Subcutaneous adipose tissue (tissue), 4 donors: ENCODE results near the gene NPAS3. TPM values are rescaled to one million over a fixed set of nuclear protein-coding genes. Genes with fewer than 3 reads are reported as not detected.

ENCODE experiments used
- total RNA-seq, 4 donors: library from RNA; depleted of rRNA; stranded (reverse); fragments of >200 nt; gene quantifications; one replicate each; pipeline ENCODE4 v1.1.0, GENCODE V29; 2016
- TF ChIP-seq, protein P1 (sequence below): fragments of 450-650 bp; IDR thresholded peaks from one replicate; pipeline ENCODE4 v1.5.1; 2016; ENCODE audit warnings: low read depth, mild to moderate bottlenecking, control low read depth, antibody characterized with exemption, moderate library complexity

Gene NPAS3
- total RNA-seq, 4 donors from 2014 or later = 0.51 to 1.3 (median 1.0) TPM

GRCh38 chr14:33413381-33413780 is 474.7 kb downstream of the NPAS3 start:
- TF ChIP-seq, protein P1, sequence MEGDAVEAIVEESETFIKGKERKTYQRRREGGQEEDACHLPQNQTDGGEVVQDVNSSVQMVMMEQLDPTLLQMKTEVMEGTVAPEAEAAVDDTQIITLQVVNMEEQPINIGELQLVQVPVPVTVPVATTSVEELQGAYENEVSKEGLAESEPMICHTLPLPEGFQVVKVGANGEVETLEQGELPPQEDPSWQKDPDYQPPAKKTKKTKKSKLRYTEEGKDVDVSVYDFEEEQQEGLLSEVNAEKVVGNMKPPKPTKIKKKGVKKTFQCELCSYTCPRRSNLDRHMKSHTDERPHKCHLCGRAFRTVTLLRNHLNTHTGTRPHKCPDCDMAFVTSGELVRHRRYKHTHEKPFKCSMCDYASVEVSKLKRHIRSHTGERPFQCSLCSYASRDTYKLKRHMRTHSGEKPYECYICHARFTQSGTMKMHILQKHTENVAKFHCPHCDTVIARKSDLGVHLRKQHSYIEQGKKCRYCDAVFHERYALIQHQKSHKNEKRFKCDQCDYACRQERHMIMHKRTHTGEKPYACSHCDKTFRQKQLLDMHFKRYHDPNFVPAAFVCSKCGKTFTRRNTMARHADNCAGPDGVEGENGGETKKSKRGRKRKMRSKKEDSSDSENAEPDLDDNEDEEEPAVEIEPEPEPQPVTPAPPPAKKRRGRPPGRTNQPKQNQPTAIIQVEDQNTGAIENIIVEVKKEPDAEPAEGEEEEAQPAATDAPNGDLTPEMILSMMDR = no peak

- TF ChIP-seq, protein P1 = no peak
Observed at GRCh38 chr14:33414041-33414440, 475.4 kb downstream of the NPAS3 start.

DNA sequence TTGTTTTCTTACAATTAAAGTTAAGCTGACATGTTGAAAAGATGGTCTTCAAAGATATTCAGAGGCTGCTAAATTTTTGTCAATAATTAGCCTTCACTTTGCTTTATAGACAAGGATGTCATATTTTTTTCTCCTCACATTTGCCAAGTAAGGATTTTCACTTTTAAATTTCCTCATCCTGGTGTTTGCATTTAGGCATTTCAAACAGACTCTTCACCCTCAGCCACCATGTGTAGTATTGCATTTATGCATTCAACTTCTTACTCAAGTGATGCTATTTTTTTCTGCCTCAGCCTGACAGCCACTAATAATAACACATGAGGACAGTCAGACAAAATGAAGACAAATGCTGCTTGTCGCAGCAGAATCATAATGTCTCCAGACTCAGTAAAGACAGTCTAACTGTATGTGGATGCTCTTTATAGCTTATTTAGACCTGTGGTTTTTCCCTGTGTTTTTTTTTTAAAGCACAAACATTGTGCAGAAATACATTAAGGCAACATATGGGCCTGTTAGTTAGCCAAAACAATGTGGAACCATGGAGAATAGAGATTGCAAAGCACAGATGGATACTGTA is 481.5 kb downstream of the NPAS3 start:
- TF ChIP-seq, protein P1 = no peak

DNA sequence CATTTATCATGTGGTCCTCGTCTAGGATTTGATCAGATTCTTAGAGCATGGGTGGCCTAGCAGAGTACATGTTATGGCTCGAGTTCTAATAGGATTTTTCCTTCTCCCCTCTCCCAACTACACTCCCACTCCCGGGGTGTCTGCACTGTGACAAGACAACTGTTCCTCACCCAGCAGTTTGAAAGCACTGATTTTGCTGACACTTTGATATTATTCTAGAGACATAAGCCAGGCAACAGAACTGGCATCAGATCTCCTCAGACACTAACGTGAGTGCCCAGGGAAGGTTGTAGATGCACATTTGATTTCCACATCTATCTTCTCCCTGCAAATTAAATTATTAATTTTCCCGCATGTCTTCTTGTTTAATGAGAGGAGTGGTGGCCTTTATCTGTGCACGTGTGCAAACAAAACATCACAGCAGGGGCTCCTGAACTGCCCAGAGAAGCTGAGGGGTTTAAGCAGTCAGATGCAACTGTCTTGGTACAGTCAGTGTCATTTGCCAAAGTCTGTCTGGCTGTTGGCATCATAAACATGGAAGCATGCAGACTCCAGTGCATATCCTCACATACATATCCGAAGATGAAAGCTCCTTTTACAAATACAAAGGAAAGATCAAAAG is 491.8 kb downstream of the NPAS3 start:
- TF ChIP-seq, protein P1 = no peak

DNA sequence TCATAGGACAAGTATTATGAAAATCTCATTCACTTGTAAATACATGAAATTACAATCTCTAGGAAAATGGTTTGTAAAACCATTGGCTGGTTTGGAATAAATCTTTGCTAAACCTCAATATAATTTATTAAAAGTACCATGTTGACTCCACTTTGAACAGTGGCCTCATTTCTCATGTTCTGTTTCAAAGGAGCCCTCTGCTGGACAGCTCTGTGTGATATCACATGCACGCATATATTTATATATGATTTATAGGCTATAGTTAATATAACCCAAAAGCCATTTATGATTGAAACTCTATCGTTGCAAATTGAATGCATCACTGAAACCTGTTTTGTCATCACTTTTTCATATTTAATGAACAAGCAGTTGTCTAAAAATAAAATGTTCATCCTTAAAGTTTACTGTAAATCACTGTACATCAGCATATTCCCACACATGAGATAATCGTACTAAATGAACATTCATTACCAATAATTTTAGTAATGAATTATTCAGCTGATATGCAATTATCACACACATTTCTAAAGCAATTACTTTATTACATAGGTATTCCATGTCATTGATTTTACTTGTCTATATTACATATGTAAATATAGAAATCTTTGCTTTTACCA is 493.8 kb downstream of the NPAS3 start:
- TF ChIP-seq, protein P1 = no peak

- TF ChIP-seq, protein P1 = no peak
Observed at GRCh38 chr14:33433396-33433795, 494.7 kb downstream of the NPAS3 start.

DNA sequence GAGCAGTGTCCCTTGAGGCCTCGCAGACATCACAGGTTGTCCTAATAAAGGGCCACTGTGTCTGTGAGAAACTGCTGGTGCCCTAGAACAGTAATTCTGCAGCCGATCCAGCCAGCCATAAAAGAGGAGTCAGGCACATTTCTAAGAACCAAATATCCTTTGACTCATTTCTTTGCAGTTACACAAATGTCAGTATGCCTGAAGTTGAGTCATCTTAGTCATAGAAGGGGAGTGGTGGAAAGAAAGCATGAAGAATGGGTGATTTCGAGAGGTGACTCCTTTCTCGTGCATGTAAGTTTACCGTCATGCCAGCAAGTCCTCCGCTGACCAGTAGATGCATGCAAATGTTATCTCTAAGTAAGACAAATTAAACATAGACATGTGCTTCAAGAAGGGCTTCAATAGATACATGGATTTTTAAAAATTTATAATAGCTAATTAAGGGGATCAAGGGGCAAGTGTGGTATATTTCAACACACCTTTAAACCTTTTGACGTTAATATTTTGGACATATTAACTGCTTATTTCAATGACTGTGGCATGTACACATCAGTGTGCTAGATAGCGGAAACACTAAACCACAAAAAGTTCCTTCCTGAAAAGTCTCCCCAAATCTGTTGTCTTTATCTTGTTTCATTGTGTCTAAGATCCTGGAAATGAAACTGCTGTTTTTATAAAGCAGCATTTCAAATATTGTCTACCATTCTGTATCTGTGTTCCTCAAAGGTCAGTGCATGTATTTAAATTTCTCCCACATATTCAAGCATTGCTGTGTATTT is 497.4 kb downstream of the NPAS3 start:
- TF ChIP-seq, protein P1 = no peak
